NOMO-1 (cell line): ENCODE data around the gene DAZ2.
"Not testable (repeated sequence)": the region's sequence is repeated elsewhere in the genome, so short reads cannot be mapped to it uniquely, and the experiment has no call there.

Experiments
- DNase-seq, 2 experiments: peaks; one replicate each; lab custom pipeline; 2025; ENCODE audit not compliant: unreplicated experiment in 2 of 2; lab: John Stamatoyannopoulos, UW

Gene DAZ2

GRCh38 chrY:23219233-23219632, at the start of gene DAZ2:
TSS of gene DAZ2 (plus strand) at chrY:23219533. CDS start at chrY:23219741, 208 bp downstream.
- not testable (repeated sequence) for DNase-seq

- not testable (repeated sequence) for DNase-seq
Observed at GRCh38 chrY:23198908-23199307, 20.4 kb upstream of the DAZ2 start, which contains the start of gene DAZ1. TSS of gene DAZ1 (minus strand) at chrY:23199008. CDS start at chrY:23198800, 208 bp downstream.

GRCh38 chrY:23207455-23207854, 11.9 kb upstream of the DAZ2 start:
- not testable (repeated sequence) for DNase-seq

- DNase-seq: not testable (repeated sequence)
Observed at GRCh38 chrY:23209802-23210495, 9.4 kb upstream of the DAZ2 start.

- DNase-seq: not testable (repeated sequence)
Observed at GRCh38 chrY:23210681-23211080, 8.7 kb upstream of the DAZ2 start.
